CD4-positive, alpha-beta T cell treated with Interleukin-15 for 4 hours (primary cell): ENCODE measurements around the gene SLC39A11.

ENCODE experiments used
- DNase-seq: peaks from one replicate; pipeline ENCODE4 v3.0.0-alpha.2; 2020; ENCODE audit warnings: low spot score

The SLC39A11 gene

GRCh38 chr17:72870367-72870985, 222.0 kb downstream of the SLC39A11 start:
- DNase-seq: no peak

- DNase-seq: no peak
These were observed 222.9 kb downstream of the SLC39A11 start for GRCh38 chr17:72869630-72870029.

DNA sequence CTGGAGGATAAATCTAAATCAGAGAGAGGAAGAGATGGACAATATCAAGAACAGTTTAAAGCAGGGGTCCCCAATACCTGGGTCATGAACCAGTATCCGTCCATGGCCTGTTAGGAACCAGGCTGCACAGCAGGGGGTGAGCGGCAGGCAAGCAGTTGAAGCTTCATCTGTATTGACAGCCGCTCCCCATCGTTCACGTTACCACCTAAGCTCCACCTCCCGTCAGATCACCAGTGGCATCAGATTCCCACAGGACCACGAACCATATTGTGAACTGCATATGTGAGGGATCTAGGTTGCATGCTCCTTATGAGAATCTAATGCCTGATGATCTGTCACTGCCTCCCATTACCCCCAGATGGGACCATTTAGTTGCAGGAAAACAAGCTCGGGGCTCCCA, 226.5 kb downstream of the SLC39A11 start:
- DNase-seq: no peak

- DNase-seq: no peak
These were observed 228.8 kb downstream of the SLC39A11 start for GRCh38 chr17:72863526-72864211.

GRCh38 chr17:72862276-72862999, 230.1 kb downstream of the SLC39A11 start:
- DNase-seq: no peak

GRCh38 chr17:72861811-72862210, 230.7 kb downstream of the SLC39A11 start:
- no peak for DNase-seq

DNA sequence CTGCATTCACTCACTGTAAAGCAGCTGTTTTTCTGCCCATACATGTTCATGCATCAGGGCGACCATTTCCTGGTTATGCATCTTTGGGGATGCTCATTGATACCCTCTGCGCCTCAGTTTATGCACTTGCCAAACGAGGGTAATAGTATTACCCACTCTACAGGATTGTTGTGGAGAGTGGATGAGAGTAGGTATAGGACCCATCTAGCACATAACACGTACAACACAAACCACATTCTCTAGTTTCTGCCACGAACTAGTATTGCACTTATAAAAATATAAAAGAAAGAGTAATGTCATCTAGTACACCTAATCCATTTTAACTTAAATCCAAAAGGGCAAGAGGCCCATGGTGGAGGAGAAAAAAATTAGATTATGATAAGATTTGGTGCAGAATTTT, 231.7 kb downstream of the SLC39A11 start:
- no peak for DNase-seq

DNA sequence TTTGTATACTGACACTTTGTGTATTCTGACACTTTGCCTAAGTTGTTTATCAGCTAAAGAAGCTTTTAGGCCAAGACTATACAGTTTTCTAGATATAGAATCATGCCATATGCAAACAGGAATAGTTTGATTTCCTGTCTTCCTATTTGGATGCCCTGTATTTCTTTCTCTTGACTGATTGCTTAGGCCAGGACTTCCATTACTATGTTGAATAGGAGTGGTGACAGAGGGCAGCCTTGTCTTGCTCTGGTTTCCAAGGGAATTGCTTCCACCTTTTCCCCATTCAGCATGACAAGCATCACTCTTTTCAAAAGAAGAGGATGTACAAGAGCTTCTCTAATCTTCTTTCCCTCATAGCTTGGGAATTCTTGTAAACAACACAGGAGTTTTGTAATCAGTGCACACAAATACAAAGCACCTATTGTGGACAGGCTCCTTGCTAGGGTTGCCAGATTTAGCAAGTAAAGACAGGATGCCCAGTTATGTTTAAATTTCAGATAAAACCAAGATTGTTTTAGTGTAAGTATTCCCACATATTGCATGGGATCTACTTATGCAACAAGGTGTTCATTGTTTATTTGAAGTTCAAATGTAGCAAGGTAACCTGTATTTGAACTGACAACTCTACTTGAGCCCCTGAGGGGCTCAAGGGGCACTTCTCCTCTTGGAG, 233.5 kb downstream of the SLC39A11 start:
- no peak for DNase-seq

DNA sequence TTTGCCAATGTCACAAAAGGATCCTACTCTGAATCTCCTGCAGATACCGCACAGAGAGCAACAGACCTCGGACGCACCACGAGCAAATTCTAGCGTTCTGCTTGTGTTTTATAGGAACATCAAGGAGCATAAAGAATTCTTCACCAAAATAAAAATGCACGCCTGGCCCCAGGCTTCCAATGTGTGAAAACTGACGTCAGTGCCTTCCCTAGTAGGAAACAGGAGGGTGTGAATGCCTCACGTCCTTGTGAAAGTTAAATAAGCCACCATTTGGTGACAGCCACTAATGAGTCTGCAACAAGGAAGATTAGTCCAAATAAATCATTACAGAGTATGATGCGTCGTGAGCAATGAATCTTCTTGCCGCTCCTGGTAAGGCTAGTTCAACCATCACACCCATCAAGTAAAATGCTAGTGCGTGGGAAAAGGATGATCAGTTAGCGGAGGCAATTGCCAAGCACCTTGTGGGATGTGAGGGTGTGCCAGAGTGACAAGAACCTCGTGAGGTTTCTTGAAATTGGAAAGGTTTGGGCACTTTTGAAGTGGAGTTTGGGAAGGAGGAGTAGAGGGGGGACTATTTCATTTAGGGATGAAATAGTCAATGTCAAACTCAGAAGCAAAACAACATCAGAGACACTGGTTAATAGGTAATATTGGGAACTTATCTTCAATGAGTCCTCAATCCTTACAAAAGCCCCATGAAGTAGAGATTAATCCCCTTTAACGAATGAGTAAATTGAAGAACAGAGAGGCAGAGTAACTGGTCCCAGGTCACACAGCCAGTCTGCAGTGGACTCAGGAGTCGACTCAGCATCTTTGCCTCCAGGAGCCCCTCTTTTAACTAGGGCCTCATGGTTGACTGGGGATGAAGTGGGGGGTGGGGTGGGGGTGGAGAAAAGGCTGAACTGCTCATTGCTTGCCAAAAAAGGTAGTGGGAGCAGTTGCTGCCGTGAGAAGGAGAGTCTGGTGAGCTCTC, 238.8 kb downstream of the SLC39A11 start:
- DNase-seq: no peak

DNA sequence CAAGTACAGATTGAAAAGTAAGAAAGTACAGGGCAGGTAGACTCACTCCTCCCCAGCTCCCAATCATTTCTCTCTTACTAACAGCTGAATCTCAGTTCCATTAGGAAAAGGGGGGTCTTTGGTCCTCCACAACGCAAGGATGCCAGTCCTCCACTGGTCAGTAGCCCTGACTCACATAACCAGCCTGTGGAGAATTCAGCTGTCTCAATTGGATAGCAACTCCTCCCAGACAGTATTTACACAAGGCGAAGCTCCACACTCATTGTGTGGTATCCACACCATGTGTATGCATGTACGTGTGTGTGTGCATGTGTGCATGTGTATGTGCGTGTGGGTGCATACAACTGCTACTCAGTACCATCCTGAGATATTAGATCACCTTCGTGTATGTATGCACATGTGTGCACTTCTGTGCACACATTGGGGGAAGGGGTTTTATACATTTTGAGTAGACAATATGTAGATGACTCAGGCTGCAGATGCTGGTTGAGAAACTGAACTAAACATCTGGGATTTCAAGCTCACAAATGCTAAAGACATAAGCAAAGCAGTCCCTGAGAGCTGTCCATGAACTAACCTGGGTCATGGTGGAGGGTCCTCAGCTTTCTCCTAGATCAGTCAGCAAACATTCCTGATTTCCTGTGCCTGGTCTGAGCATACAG, 240.1 kb downstream of the SLC39A11 start:
- no peak for DNase-seq

- no peak for DNase-seq
These were observed 241.9 kb downstream of the SLC39A11 start for GRCh38 chr17:72850410-72851118.

GRCh38 chr17:72846399-72846798, 246.1 kb downstream of the SLC39A11 start:
- DNase-seq: no peak

- DNase-seq: no peak
These were observed 248.9 kb downstream of the SLC39A11 start for GRCh38 chr17:72843591-72843990.

GRCh38 chr17:72840019-72840418, 252.5 kb downstream of the SLC39A11 start:
- DNase-seq: no peak

GRCh38 chr17:72839131-72839725, 253.3 kb downstream of the SLC39A11 start:
- DNase-seq: no peak

DNA sequence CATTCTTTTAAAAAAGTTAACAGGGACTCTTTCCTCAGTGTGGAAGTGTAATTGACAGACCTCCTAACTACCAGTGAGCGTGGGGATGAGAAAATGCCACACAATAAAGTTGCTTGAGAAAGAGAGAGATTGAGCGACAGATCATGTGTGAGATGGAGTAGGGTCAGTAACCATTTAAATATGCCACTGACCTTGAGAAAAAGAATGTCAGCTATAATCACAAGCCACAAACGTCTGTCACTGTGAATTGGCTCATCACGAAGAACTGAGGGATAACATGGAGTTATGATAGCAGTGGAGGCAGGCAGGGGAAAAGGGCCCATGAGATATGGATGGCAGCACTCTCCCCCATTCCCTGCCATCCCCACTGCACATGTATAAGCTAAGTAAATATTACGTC, 253.9 kb downstream of the SLC39A11 start:
- DNase-seq: no peak

DNA sequence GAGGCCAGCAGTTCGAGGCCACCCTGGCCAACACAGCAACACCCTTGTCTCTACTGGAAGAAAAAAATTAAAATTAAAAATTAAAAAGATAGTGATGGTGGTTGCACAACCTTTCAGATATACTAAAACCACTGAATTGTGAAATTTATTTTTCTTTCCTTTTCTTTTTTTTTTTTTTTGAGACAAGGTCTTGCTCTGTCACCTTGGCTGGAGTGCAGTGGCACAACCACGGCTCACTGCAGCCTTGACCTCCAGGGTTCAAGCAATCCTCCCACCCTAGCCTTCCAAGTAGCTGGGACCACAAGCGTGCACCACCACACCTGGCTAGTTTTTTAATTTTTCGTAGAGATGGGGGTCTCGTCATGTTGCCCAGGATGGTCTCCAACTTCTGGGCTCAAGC, 254.4 kb downstream of the SLC39A11 start:
- DNase-seq: no peak

DNA sequence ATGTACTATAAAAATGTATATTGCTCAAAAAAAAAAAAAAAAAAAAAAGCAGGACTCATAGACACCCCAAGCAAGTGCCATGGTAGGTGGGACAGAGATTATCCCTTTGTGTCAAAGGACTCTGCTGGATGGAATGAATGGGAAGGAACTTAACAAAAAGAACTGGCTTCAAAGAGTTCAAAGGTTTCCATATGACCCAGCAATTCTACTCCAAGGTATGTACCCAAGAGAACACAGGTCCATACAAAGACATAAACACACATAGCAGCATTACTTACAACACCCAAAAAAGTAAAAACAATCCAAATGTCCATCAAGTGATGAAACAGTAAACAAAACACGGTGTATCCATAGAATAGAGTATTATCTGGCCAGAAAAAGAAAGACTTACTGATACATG, 255.2 kb downstream of the SLC39A11 start:
- DNase-seq: no peak

- no peak for DNase-seq
These were observed 259.2 kb downstream of the SLC39A11 start for GRCh38 chr17:72833128-72833765.
